Naive thymus-derived CD4-positive, alpha-beta T cell (primary cell): ENCODE measurements around the gene ENOPH1. TPM values are rescaled to one million over a fixed set of nuclear protein-coding genes. Genes with fewer than 3 reads are reported as not detected.
A peak's percentile ranks its signal among the peaks of the same experiment; 100 is the strongest.

ENCODE experiments used
- ATAC-seq: fragments of 150-1000 bp; cut with Tn5 transposase; 2 replicates; pipeline ENCODE4 v1.10.0; 2021; ENCODE audit warnings: mild to moderate bottlenecking, moderate library complexity
- CTCF ChIA-PET: fragments of 350-600 bp; sonication (Branson Sonifier 250); formaldehyde crosslinking; loops from one replicate; lab custom pipeline; 2021; ENCODE audit warnings: antibody characterized with exemption; lab: Charles Lee
- POLR2A ChIA-PET: fragments of 350-600 bp; sonication (Branson Sonifier 250); formaldehyde crosslinking; loops from one replicate; lab custom pipeline; 2021; ENCODE audit warnings: antibody characterized with exemption, inconsistent platforms; lab: Charles Lee
- DNase-seq, 9 donors: peaks; one replicate each; pipeline versions ENCODE4 v3.0.0 to v3.0.0-alpha.2; 2020 to 2022; ENCODE audit warnings: mixed read lengths in 1 of 9
- H3K27ac ChIP-seq: one replicate; pipeline ENCODE4 v1.7.0; 2013; ENCODE audit warnings: mild to moderate bottlenecking, low read depth, low read length, moderate library complexity
- H3K27me3 ChIP-seq, 2 donors: one replicate each; pipeline ENCODE4 v1.7.0; 2013; ENCODE audit warnings: low read length in 2 of 2, mild to moderate bottlenecking in 2 of 2, moderate library complexity in 2 of 2; ENCODE audit not compliant: control insufficient read depth in 2 of 2, insufficient read depth in 2 of 2
- H3K36me3 ChIP-seq, 3 experiments: 1 replicate in 2 of 3; 2 replicates in 1 of 3; pipeline ENCODE4 v1.7.0; 2013; ENCODE audit warnings: low read length in 3 of 3, mild to moderate bottlenecking in 3 of 3, moderate library complexity in 1 of 3; ENCODE audit not compliant: insufficient read depth in 3 of 3, control insufficient read depth in 2 of 3
- H3K4me1 ChIP-seq, 2 donors: one replicate each; pipeline ENCODE4 v1.7.0; 2013; ENCODE audit warnings: low read length in 2 of 2, mild to moderate bottlenecking in 2 of 2, moderate library complexity in 1 of 2; ENCODE audit not compliant: control insufficient read depth in 2 of 2, insufficient read depth in 2 of 2
- H3K4me3 ChIP-seq: 2 replicates; pipeline ENCODE4 v1.7.0; 2013; ENCODE audit warnings: mild to moderate bottlenecking, low read length
- H3K9me3 ChIP-seq, 3 experiments: 1 replicate in 2 of 3; 2 replicates in 1 of 3; pipeline ENCODE4 v1.7.0; 2013; ENCODE audit warnings: low read length in 3 of 3; ENCODE audit not compliant: control insufficient read depth in 2 of 3
- H3K27ac Mint-ChIP-seq, 9 donors: one replicate each; pipeline ENCODE4 v1.8.0; 2020 to 2022; ENCODE audit warnings: mixed read lengths in 9 of 9, mild to moderate bottlenecking in 8 of 9, moderate library complexity in 5 of 9, inconsistent platforms in 2 of 9
- H3K27me3 Mint-ChIP-seq, 5 donors: one replicate each; pipeline ENCODE4 v1.8.0; 2021 to 2022; ENCODE audit warnings: mixed read lengths in 5 of 5, mild to moderate bottlenecking in 1 of 5
- H3K36me3 Mint-ChIP-seq, 5 donors: one replicate each; pipeline ENCODE4 v1.8.0; 2020 to 2022; ENCODE audit warnings: mixed read lengths in 5 of 5, mild to moderate bottlenecking in 3 of 5, inconsistent platforms in 1 of 5
- H3K4me1 Mint-ChIP-seq, 7 donors: one replicate each; pipeline ENCODE4 v1.8.0; 2020 to 2022; ENCODE audit warnings: mixed read lengths in 7 of 7, mild to moderate bottlenecking in 3 of 7, inconsistent platforms in 1 of 7
- H3K4me3 Mint-ChIP-seq, 10 donors: one replicate each; pipeline ENCODE4 v1.8.0; 2020 to 2022; ENCODE audit warnings: mild to moderate bottlenecking in 10 of 10, mixed read lengths in 10 of 10, moderate library complexity in 6 of 10, inconsistent platforms in 2 of 10
- H3K9me3 Mint-ChIP-seq, 11 donors: one replicate each; pipeline ENCODE4 v1.8.0; 2020 to 2022; ENCODE audit warnings: mixed read lengths in 11 of 11, mild to moderate bottlenecking in 4 of 11, inconsistent platforms in 1 of 11, moderate library complexity in 1 of 11
- intact Hi-C, 2 donors: fragments of 100-400 bp; cut with micrococcal nuclease; formaldehyde crosslinking; loops; one replicate each; pipeline ENCODE4 v1.15.1; 2023
- polyA plus RNA-seq, 2 donors: library from polyadenylated mRNA; unstranded; fragments of 300-500 nt; fragmentation: Illumina TruSeq; gene quantifications; one replicate each; pipeline ENCODE4 v1.2.3, GENCODE V29; 2021
- total RNA-seq, 6 experiments: library from RNA in 5 of 6; stranded (reverse) in 5 of 6; gene quantifications; 1 replicate in 5 of 6; 2 replicates in 1 of 6; pipeline ENCODE4 v1.2.3 and lab custom pipeline; 2021 to 2026

The ENOPH1 gene
- total and polyA plus RNA-seq, 7 experiments from 2014 or later: 16.3 to 45.6 (median 25.2) TPM

DNA sequence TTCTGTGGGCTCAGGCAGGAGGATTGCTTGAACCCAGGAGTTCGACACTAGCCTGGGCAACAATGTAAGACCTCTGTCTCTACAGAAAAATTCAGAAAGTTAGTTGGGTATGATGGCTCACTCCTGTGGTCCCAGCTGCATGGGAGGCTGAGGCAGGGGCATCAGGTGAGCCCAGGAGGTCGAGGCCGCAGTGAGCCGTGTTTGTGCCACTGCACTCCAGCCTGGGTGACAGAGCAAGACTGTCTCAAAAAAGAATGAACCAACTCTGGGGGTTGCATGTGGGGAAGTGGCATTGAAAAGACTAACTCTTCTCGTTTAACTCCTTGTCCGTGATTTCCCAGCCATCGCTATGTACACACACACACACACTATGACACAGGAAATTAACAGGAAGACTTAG, 26.9 kb downstream of the ENOPH1 start:
- DNase-seq: no peak
- H3K27me3 ChIP-seq: no peaks in the 10 kb centered on the region
- H3K36me3 Mint-ChIP-seq: peaks cover 4 to 35% (median 15%) of the 10 kb centered on the region in 5 donors
- no peaks in the 10 kb centered on the region for H3K9me3 ChIP-seq
- H3K4me1 ChIP-seq: no peaks in the 10 kb centered on the region
- no peak for ATAC-seq
- peak overlapping the region in 2 of 9 donors; percentile 19 to 33 for H3K27ac Mint-ChIP-seq
- H3K4me3 ChIP-seq: no peak overlapping the region
- ChIA-PET CTCF (no interaction called here), POLR2A (no interaction called here)
- H3K27ac ChIP-seq: no peak overlapping the region
- no peaks in the 10 kb centered on the region for H3K27me3 Mint-ChIP-seq
- intact Hi-C loops: no loop called here
- H3K4me3 Mint-ChIP-seq: no peak overlapping the region
- H3K36me3 ChIP-seq: peaks cover 4 to 75% (median 30%) of the 10 kb centered on the region in 3 experiments
- no peaks in the 10 kb centered on the region for H3K9me3 Mint-ChIP-seq
- peaks cover 0 to 2% (median 0%) of the 10 kb centered on the region in 7 donors for H3K4me1 Mint-ChIP-seq

DNA sequence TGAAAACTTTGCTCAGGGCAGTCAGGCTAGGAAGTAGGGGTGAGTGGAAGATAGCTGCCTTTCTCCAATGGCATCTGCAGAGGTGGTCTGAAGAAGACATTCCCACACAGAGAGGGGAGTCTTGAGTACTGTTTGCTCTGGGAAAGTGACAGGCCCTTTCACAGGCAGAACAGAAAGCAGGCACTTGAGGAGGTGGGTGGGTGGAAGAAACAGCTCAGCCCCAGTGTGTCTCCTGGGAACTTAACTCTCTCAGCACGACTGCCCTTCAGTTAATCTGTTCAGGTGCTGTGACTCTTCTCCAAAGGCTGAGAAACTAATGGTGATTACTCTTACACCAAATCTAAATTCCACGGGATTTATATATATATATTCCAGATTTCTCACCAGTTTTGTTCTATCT, 28.3 kb downstream of the ENOPH1 start:
- H3K4me1 Mint-ChIP-seq: peaks cover 0 to 5% (median 0%) of the 10 kb centered on the region in 7 donors
- peaks cover 4 to 62% (median 22%) of the 10 kb centered on the region in 3 experiments for H3K36me3 ChIP-seq
- ATAC-seq (no peak), DNase-seq (no peak)
- no peak overlapping the region for H3K4me3 Mint-ChIP-seq
- no peak overlapping the region for H3K4me3 ChIP-seq
- H3K27me3 ChIP-seq: no peaks in the 10 kb centered on the region
- POLR2A ChIA-PET: interaction anchor here (1.0 kb wide), 1 partner anchor 28 kb away, joined by 3 read pairs; no protein-coding TSS in a partner anchor
- H3K36me3 Mint-ChIP-seq: peaks cover 4 to 34% (median 14%) of the 10 kb centered on the region in 5 donors
- intact Hi-C loops: no loop called here
- H3K27ac Mint-ChIP-seq: peak overlapping the region in 1 of 9 donors; percentile 31
- no peaks in the 10 kb centered on the region for H3K27me3 Mint-ChIP-seq
- CTCF ChIA-PET: no interaction called here
- no peaks in the 10 kb centered on the region for H3K9me3 ChIP-seq
- no peaks in the 10 kb centered on the region for H3K9me3 Mint-ChIP-seq
- no peaks in the 10 kb centered on the region for H3K4me1 ChIP-seq
- H3K27ac ChIP-seq: no peak overlapping the region

DNA sequence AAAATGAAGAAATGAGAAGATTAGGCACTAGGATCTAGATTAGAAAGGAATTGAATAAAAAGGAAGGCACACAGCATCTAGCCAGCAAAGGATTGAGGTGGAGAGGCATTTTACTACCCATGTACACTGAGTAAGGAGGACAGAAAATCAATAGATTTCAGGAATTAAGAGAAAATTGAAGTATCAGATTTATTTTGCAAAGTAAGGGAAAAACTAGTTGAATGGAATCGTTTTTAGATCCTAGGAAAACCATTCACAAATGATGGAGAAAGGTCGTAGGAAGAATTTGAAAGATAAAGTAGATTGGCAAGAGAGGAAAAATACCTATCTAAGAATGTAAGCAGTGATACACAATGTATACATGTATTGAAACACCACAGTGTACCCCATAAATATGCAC, 31.3 kb downstream of the ENOPH1 start:
- no peaks in the 10 kb centered on the region for H3K27me3 Mint-ChIP-seq
- H3K4me1 Mint-ChIP-seq: peaks cover 0 to 5% (median 0%) of the 10 kb centered on the region in 7 donors
- Histone ChIP-seq H3K36me3 (peaks cover 4 to 42% (median 16%) of the 10 kb centered on the region in 3 experiments), H3K9me3 (no peaks in the 10 kb centered on the region), H3K27me3 (no peaks in the 10 kb centered on the region), H3K27ac (no peak overlapping the region), H3K4me3 (no peak overlapping the region), H3K4me1 (no peaks in the 10 kb centered on the region)
- H3K9me3 Mint-ChIP-seq: no peaks in the 10 kb centered on the region
- H3K27ac Mint-ChIP-seq: peak overlapping the region in 5 of 9 donors; percentile 0 to 46 (median 26)
- intact Hi-C loops: loop anchor here (1.0 to 10.0 kb wide), 12 partner anchors 31 to 1179 kb away; partner anchors contain the start of genes COQ2 (in 1 of the 2), ENOPH1 (in 1 of the 2), HNRNPDL (in 1 of the 2) and PLAC8 (in 1 of the 2)
- no peak for DNase-seq
- no peak for ATAC-seq
- CTCF ChIA-PET: interaction anchor here (0.6 to 1.0 kb wide), 2 partner anchors 278 to 573 kb away, joined by 3 to 5 read pairs; partner anchors contain the start of gene COPS4
- no peak overlapping the region for H3K4me3 Mint-ChIP-seq
- POLR2A ChIA-PET: no interaction called here
- peaks cover 2 to 31% (median 5%) of the 10 kb centered on the region in 5 donors for H3K36me3 Mint-ChIP-seq

DNA sequence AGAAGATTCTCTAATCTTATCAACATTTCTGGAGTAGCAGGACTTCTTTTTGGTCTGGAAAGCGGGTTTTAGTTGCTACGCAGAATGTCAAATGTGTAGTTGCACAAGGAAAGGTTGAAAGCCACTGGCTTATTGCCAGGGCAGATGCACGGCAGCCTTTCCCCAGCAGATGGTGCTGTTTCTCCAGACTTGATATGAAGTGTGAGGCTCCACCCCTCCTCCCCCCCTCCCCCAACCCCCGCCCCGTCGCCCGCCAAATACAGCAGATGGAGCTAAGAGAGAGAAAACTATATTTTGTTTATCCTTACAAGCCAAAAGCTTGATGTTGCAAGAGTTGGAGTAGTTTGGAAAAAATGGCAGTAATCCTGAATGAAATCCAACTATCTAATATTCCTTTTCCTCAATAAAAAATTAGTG, 32.0 kb downstream of the ENOPH1 start:
- Mint-ChIP-seq H3K27ac (peak overlapping the region in 1 of 9 donors; percentile 34), H3K4me1 (peaks cover 0 to 5% (median 0%) of the 10 kb centered on the region in 7 donors), H3K36me3 (peaks cover 2 to 28% (median 4%) of the 10 kb centered on the region in 5 donors), H3K4me3 (no peak overlapping the region), H3K9me3 (no peaks in the 10 kb centered on the region), H3K27me3 (no peaks in the 10 kb centered on the region)
- intact Hi-C loops: loop anchor here (1.0 to 10.0 kb wide), 12 partner anchors 32 to 1178 kb away; partner anchors contain the start of genes COQ2 (in 1 of the 2), ENOPH1 (in 1 of the 2), HNRNPDL (in 1 of the 2) and PLAC8 (in 1 of the 2)
- H3K27me3 ChIP-seq: no peaks in the 10 kb centered on the region
- peaks cover 4 to 34% (median 9%) of the 10 kb centered on the region in 3 experiments for H3K36me3 ChIP-seq
- H3K4me3 ChIP-seq: no peak overlapping the region
- H3K27ac ChIP-seq: no peak overlapping the region
- POLR2A ChIA-PET: no interaction called here
- H3K4me1 ChIP-seq: no peaks in the 10 kb centered on the region
- DNase-seq (peak; percentile 60 to 83 (median 79)), ATAC-seq (peak; percentile 96)
- CTCF ChIA-PET: interaction anchor here (1.0 kb wide), 1 partner anchor 573 kb away, joined by 3 read pairs; the partner anchor contains the start of gene COPS4
- no peaks in the 10 kb centered on the region for H3K9me3 ChIP-seq

DNA sequence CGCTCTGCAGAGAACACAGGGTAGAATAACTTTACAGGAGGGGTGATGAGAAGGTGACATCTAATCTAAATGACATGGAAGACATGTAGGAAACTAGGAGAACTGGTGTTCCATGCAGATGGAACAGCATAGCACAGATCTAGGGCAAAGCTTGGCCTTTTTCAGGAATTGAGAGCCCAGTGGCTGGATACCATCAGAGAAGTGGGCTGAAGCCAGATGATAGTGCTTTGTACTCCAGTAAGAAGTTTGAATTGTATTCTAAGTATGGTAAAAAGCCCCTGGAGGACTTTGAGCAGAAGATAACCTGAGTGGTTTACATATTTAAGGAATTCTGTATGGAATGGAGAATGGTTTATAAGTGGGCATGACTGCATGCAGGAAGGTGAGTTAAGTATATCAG, 32.8 kb downstream of the ENOPH1 start:
- intact Hi-C loops: loop anchor here (2.0 to 10.0 kb wide), 4 partner anchors 382 to 822 kb away; partner anchors contain the start of genes COQ2 (in 1 of the 2) and PLAC8 (in 1 of the 2)
- Mint-ChIP-seq H3K27me3 (no peaks in the 10 kb centered on the region), H3K4me3 (no peak overlapping the region), H3K36me3 (peaks cover 0 to 33% (median under 1%) of the 10 kb centered on the region in 5 donors), H3K27ac (peak overlapping the region in 4 of 9 donors; percentile 5 to 46 (median 12)), H3K9me3 (no peaks in the 10 kb centered on the region), H3K4me1 (peaks cover 0 to 5% (median 0%) of the 10 kb centered on the region in 7 donors)
- no peaks in the 10 kb centered on the region for H3K4me1 ChIP-seq
- no peaks in the 10 kb centered on the region for H3K9me3 ChIP-seq
- DNase-seq (no peak), ATAC-seq (no peak)
- H3K27ac ChIP-seq: no peak overlapping the region
- no peak overlapping the region for H3K4me3 ChIP-seq
- POLR2A ChIA-PET: no interaction called here
- peaks cover 0 to 27% (median 5%) of the 10 kb centered on the region in 3 experiments for H3K36me3 ChIP-seq
- no peaks in the 10 kb centered on the region for H3K27me3 ChIP-seq
- CTCF ChIA-PET: no interaction called here

DNA sequence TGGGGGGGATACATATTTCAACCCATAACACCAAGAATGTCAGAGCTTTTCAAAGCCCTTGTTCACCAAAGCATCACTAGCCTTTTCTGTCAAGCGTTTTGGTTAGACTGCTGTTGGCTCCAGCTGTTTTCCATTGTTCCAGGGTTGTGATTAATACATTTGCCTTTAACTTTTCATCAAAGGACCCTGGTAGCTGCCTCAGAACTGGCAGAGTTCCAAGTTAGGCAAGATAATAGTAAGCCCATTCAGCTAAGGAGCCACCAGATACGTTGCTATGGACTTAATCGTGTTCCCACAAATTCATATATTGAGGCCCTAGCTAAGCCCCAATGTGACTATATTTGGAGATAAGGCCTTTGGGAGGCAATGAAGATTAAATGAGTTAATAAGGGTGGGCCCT, 37.1 kb downstream of the ENOPH1 start:
- H3K27ac ChIP-seq: no peak overlapping the region
- intact Hi-C loops: loop anchor here in 1 of 2 donors (10.0 kb wide), 2 partner anchors 377 to 817 kb away; partner anchors contain the start of gene COQ2
- H3K27me3 ChIP-seq: no peaks in the 10 kb centered on the region
- H3K4me3 ChIP-seq: no peak overlapping the region
- no peaks in the 10 kb centered on the region for H3K36me3 ChIP-seq
- no peaks in the 10 kb centered on the region for H3K4me1 ChIP-seq
- Mint-ChIP-seq H3K4me1 (peaks cover 0 to 2% (median 0%) of the 10 kb centered on the region in 7 donors), H3K27ac (peak overlapping the region in 1 of 9 donors; percentile 15), H3K9me3 (no peaks in the 10 kb centered on the region), H3K4me3 (no peak overlapping the region), H3K36me3 (peaks cover 0 to 24% (median 4%) of the 10 kb centered on the region in 5 donors), H3K27me3 (no peaks in the 10 kb centered on the region)
- H3K9me3 ChIP-seq: no peaks in the 10 kb centered on the region
- DNase-seq (no peak), ATAC-seq (no peak)
- ChIA-PET POLR2A (no interaction called here), CTCF (no interaction called here)
